H9 (cell line): ENCODE measurements around the gene PET100. TPM values are rescaled to one million over a fixed set of nuclear protein-coding genes. Genes with fewer than 3 reads are reported as not detected.

ENCODE experiments used
- DNase-seq: peaks from one replicate; pipeline ENCODE4 v3.0.0-alpha.2; 2017
- H2AFZ ChIP-seq: one replicate; pipeline ENCODE4 v1.6.1; 2013; ENCODE audit warnings: mild to moderate bottlenecking, low read length, control low read depth, moderate library complexity
- H2AK5ac ChIP-seq: 2 replicates; pipeline ENCODE4 v1.6.1; 2013; ENCODE audit warnings: low read length, control low read depth, mixed read lengths; ENCODE audit not compliant: insufficient read length
- H2BK120ac ChIP-seq: one replicate; pipeline ENCODE4 v1.6.1; 2013; ENCODE audit warnings: low read depth, mild to moderate bottlenecking, low read length, control low read depth, inconsistent platforms; ENCODE audit not compliant: poor library complexity, severe bottlenecking
- H2BK12ac ChIP-seq: 2 replicates; pipeline ENCODE4 v1.6.1; 2013; ENCODE audit warnings: low read length, control low read depth, mixed read lengths, low read depth; ENCODE audit not compliant: insufficient read length
- H2BK15ac ChIP-seq: 2 replicates; pipeline ENCODE4 v1.6.1; 2013; ENCODE audit warnings: low read depth, low read length, control low read depth
- H2BK20ac ChIP-seq: one replicate; pipeline ENCODE4 v1.6.1; 2013; ENCODE audit warnings: low read depth, mild to moderate bottlenecking, low read length, control low read depth, inconsistent platforms; ENCODE audit not compliant: poor library complexity, severe bottlenecking
- H2BK5ac ChIP-seq: 2 replicates; pipeline ENCODE4 v1.6.1; 2013; ENCODE audit warnings: low read length, control low read depth, mixed read lengths; ENCODE audit not compliant: insufficient read length
- H3K14ac ChIP-seq: 2 replicates; pipeline ENCODE4 v1.6.1; 2013; ENCODE audit warnings: low read length, control low read depth; ENCODE audit not compliant: insufficient read depth
- H3K18ac ChIP-seq: 2 replicates; pipeline ENCODE4 v1.6.1; 2013; ENCODE audit warnings: low read depth, mild to moderate bottlenecking, mixed read lengths, low read length, control low read depth; ENCODE audit not compliant: insufficient read length
- H3K23ac ChIP-seq: 2 replicates; pipeline ENCODE4 v1.6.1; 2013; ENCODE audit warnings: low read length, control low read depth, mixed read lengths, low read depth; ENCODE audit not compliant: insufficient read length
- H3K23me2 ChIP-seq: 2 replicates; pipeline ENCODE4 v1.6.1; 2013; ENCODE audit warnings: low read depth, mild to moderate bottlenecking, mixed read lengths, low read length, control low read depth; ENCODE audit not compliant: insufficient read length, poor library complexity, severe bottlenecking
- H3K27ac ChIP-seq: 2 replicates; pipeline ENCODE4 v1.5.1; 2013; ENCODE audit warnings: low read length, control low read depth, mixed read lengths, low read depth; ENCODE audit not compliant: insufficient read length
- H3K27me3 ChIP-seq: 2 replicates; pipeline ENCODE4 v1.6.1; 2013; ENCODE audit warnings: low read length, control low read depth, inconsistent platforms; ENCODE audit not compliant: insufficient read depth
- H3K4ac ChIP-seq: 2 replicates; pipeline ENCODE4 v1.6.1; 2013; ENCODE audit warnings: low read depth, mild to moderate bottlenecking, control low read depth, inconsistent platforms, low read length, moderate library complexity
- H3K4me1 ChIP-seq: 2 replicates; pipeline ENCODE4 v1.6.1; 2013; ENCODE audit warnings: low read length, control low read depth, inconsistent platforms; ENCODE audit not compliant: insufficient read depth
- H3K4me2 ChIP-seq: 2 replicates; pipeline ENCODE4 v1.6.1; 2013; ENCODE audit warnings: low read length, control low read depth, mixed read lengths; ENCODE audit not compliant: insufficient read length, insufficient read depth
- H3K56ac ChIP-seq: 2 replicates; pipeline ENCODE4 v1.6.1; 2013; ENCODE audit warnings: low read depth, mild to moderate bottlenecking, mixed read lengths, low read length, control low read depth; ENCODE audit not compliant: insufficient read length
- H3K79me1 ChIP-seq: 2 replicates; pipeline ENCODE4 v1.6.1; 2013; ENCODE audit warnings: low read depth, mild to moderate bottlenecking, moderate library complexity, low read length, control low read depth, inconsistent platforms; ENCODE audit not compliant: insufficient read depth, poor library complexity, severe bottlenecking
- H3K79me2 ChIP-seq: 2 replicates; pipeline ENCODE4 v1.6.1; 2013; ENCODE audit warnings: low read length, control low read depth, inconsistent platforms; ENCODE audit not compliant: insufficient read depth
- H3K9ac ChIP-seq: 2 replicates; pipeline ENCODE4 v1.6.1; 2013; ENCODE audit warnings: low read length, control low read depth, mixed read lengths; ENCODE audit not compliant: insufficient read length; ENCODE audit errors: extremely low read depth
- H3K9me3 ChIP-seq: one replicate; pipeline ENCODE4 v1.6.1; 2013; ENCODE audit warnings: low read depth, low read length, inconsistent platforms; ENCODE audit not compliant: control insufficient read depth
- H3T11ph ChIP-seq: one replicate; pipeline ENCODE4 v1.6.1; 2013; ENCODE audit warnings: mild to moderate bottlenecking, low read length, control low read depth, inconsistent platforms
- H4K20me1 ChIP-seq: one replicate; pipeline ENCODE4 v1.6.1; 2013; ENCODE audit not compliant: control insufficient read depth, insufficient read length, insufficient read depth
- H4K5ac ChIP-seq: 2 replicates; pipeline ENCODE4 v1.6.1; 2013; ENCODE audit warnings: low read depth, mild to moderate bottlenecking, mixed read lengths, low read length, control low read depth; ENCODE audit not compliant: insufficient read length
- H4K8ac ChIP-seq: replicated peaks from 2 replicates; pipeline ENCODE4 v1.6.1; 2013; ENCODE audit warnings: low read length, control low read depth, mixed read lengths, low read depth; ENCODE audit not compliant: insufficient read length
- H4K91ac ChIP-seq: 2 replicates; pipeline ENCODE4 v1.6.1; 2013; ENCODE audit warnings: low read depth, mild to moderate bottlenecking, moderate library complexity, mixed read lengths, low read length, control low read depth; ENCODE audit not compliant: insufficient read length
- H3K27ac Mint-ChIP-seq, 3 experiments: 2 replicates in 2 of 3; 3 replicates in 1 of 3; pipeline ENCODE4 v1.8.0; 2020 to 2021; ENCODE audit warnings: mixed read lengths in 3 of 3, mild to moderate bottlenecking in 1 of 3, moderate library complexity in 1 of 3
- H3K27me3 Mint-ChIP-seq: 2 replicates; pipeline ENCODE4 v1.8.0; 2021; ENCODE audit warnings: low read depth, mild to moderate bottlenecking, moderate library complexity, mixed read lengths
- H3K36me3 Mint-ChIP-seq, 3 experiments: 2 replicates in 2 of 3; 3 replicates in 1 of 3; pipeline ENCODE4 v1.8.0; 2020 to 2021; ENCODE audit warnings: low read depth in 3 of 3, mixed read lengths in 3 of 3; ENCODE audit not compliant: insufficient read depth in 1 of 3
- H3K4me1 Mint-ChIP-seq, 2 experiments: 2 replicates each; pipeline ENCODE4 v1.8.0; 2020; ENCODE audit warnings: mixed read lengths in 2 of 2
- H3K4me3 Mint-ChIP-seq, 2 experiments: 2 replicates in 1 of 2; 3 replicates in 1 of 2; pipeline ENCODE4 v1.8.0; 2020 to 2021; ENCODE audit warnings: mild to moderate bottlenecking in 2 of 2, mixed read lengths in 2 of 2, moderate library complexity in 1 of 2
- H3K9me3 Mint-ChIP-seq, 2 experiments: 2 replicates in 1 of 2; 3 replicates in 1 of 2; pipeline ENCODE4 v1.8.0; 2020; ENCODE audit warnings: mild to moderate bottlenecking in 2 of 2, mixed read lengths in 2 of 2, moderate library complexity in 1 of 2
- CTCF ChIP-seq: fragments of 200-600 bp; sonication (generic); conservative IDR thresholded peaks from 3 replicates; pipeline ENCODE4 v1.8.0; 2021; ENCODE audit warnings: antibody characterized with exemption, mild to moderate bottlenecking
- WGBS: extraction: QIAGEN DNeasy Blood & Tissue Kit; methylation state at CpG from one replicate; pipeline ENCODE4 v1.1.7; 2013; ENCODE audit warnings: missing lambda C conversion rate, low lambda C conversion rate, mixed read lengths; ENCODE audit not compliant: insufficient read length; ENCODE audit errors: extremely low coverage; 5-methylcytosine and 5-hydroxymethylcytosine counted together
- total RNA-seq: library from RNA; stranded (reverse); gene quantifications from 2 replicates; pipeline ENCODE4 v1.2.1, GENCODE V29; 2021

PET100 gene
- total RNA-seq, 1 experiment from 2014 or later: 129 TPM

GRCh38 chr19:7614859-7615741 is 14.5 kb upstream of the PET100 start:
- Histone ChIP-seq H4K91ac (no peak overlapping the region), H2BK20ac (no peak overlapping the region), H3K4me1 (no peaks in the 10 kb centered on the region), H2BK15ac (no peak overlapping the region), H2BK120ac (no peak overlapping the region), H3K27me3 (no peaks in the 10 kb centered on the region), H3K23me2 (no peaks in the 10 kb centered on the region), H3K27ac (no peak overlapping the region), H4K8ac (no peak overlapping the region), H4K20me1 (no peaks in the 10 kb centered on the region), H3K23ac (no peak overlapping the region), H3K79me1 (no peaks in the 10 kb centered on the region), H2BK12ac (no peak overlapping the region), H3K4ac (no peak overlapping the region), H3K9ac (no peak overlapping the region), H3K56ac (no peak overlapping the region), H3K18ac (no peak overlapping the region), H3K14ac (no peak overlapping the region; the same call in 1 of the 2 replicates), H3K9me3 (no peaks in the 10 kb centered on the region), H3T11ph (no peak overlapping the region), H3K4me2 (no peak overlapping the region), H2BK5ac (no peak overlapping the region), H2AK5ac (no peak overlapping the region), H4K5ac (no peak overlapping the region), H3K79me2 (no peaks in the 10 kb centered on the region), H2AFZ (no peak overlapping the region)
- no peaks in the 10 kb centered on the region for H3K9me3 Mint-ChIP-seq
- no peak for DNase-seq
- no peak overlapping the region; a peak in 1 of 7 replicates for H3K27ac Mint-ChIP-seq
- no peak overlapping the region for H3K4me3 Mint-ChIP-seq
- peaks cover 17 to 42% (median 40%) of the 10 kb centered on the region in 3 experiments for H3K36me3 Mint-ChIP-seq
- H3K4me1 Mint-ChIP-seq: no peaks in the 10 kb centered on the region
- TF ChIP-seq CTCF: no peak
- WGBS: no CpG with 5 or more reads among the region's 59 CpGs
- no peaks in the 10 kb centered on the region for H3K27me3 Mint-ChIP-seq
